Measurements from ENCODE around the gene BCAS1.

BCAS1 gene

GRCh38 chr20:54076259-54076658 is 5.9 kb upstream of the BCAS1 start:
- DNase-seq (ENCODE audit: low read depth): no peak

- DNase-seq (ENCODE audit: low read depth): no peak
Measured at GRCh38 chr20:54075322-54075721, 4.9 kb upstream of the BCAS1 start.

- no peak for DNase-seq (ENCODE audit: low read depth)
Measured at GRCh38 chr20:54074511-54074910, 4.1 kb upstream of the BCAS1 start.

- no peak for DNase-seq (ENCODE audit: low read depth)
Measured at GRCh38 chr20:54073288-54073687, 2.9 kb upstream of the BCAS1 start.

- no peak for DNase-seq (ENCODE audit: low read depth)
Measured at GRCh38 chr20:54069501-54069971, 858 bp downstream of the BCAS1 start.

GRCh38 chr20:54068966-54069365 is 1.4 kb downstream of the BCAS1 start:
- no peak for DNase-seq (ENCODE audit: low read depth)

- DNase-seq (ENCODE audit: low read depth): no peak
Measured at GRCh38 chr20:54068495-54068894, 1.9 kb downstream of the BCAS1 start.

- no peak for DNase-seq (ENCODE audit: low read depth)
Measured at GRCh38 chr20:54067606-54068174, 2.7 kb downstream of the BCAS1 start.

GRCh38 chr20:54065601-54066038 is 4.8 kb downstream of the BCAS1 start:
- no peak for DNase-seq (ENCODE audit: low read depth)

- no peak for DNase-seq (ENCODE audit: low read depth)
Measured at GRCh38 chr20:54064939-54065338, 5.5 kb downstream of the BCAS1 start.

GRCh38 chr20:54063992-54064676 is 6.3 kb downstream of the BCAS1 start:
- no peak for DNase-seq (ENCODE audit: low read depth)

- no peak for DNase-seq (ENCODE audit: low read depth)
Measured at GRCh38 chr20:54063580-54063979, 6.8 kb downstream of the BCAS1 start.

- DNase-seq (ENCODE audit: low read depth): no peak
Measured at GRCh38 chr20:54062812-54063280, 7.5 kb downstream of the BCAS1 start.

- DNase-seq (ENCODE audit: low read depth): no peak
Measured at GRCh38 chr20:54061101-54061881, 9.1 kb downstream of the BCAS1 start.

GRCh38 chr20:54059691-54060364 is 10.6 kb downstream of the BCAS1 start:
- no peak for DNase-seq (ENCODE audit: low read depth)

- no peak for DNase-seq (ENCODE audit: low read depth)
Measured at GRCh38 chr20:54058420-54059139, 11.8 kb downstream of the BCAS1 start.

- no peak for DNase-seq (ENCODE audit: low read depth)
Measured at GRCh38 chr20:54056762-54057639, 13.4 kb downstream of the BCAS1 start.

GRCh38 chr20:54054516-54054915 is 15.9 kb downstream of the BCAS1 start:
- DNase-seq (ENCODE audit: low read depth): no peak

GRCh38 chr20:54051068-54051467 is 19.3 kb downstream of the BCAS1 start:
- no peak for DNase-seq (ENCODE audit: low read depth)

- DNase-seq (ENCODE audit: low read depth): no peak
Measured at GRCh38 chr20:54048891-54049545, 21.4 kb downstream of the BCAS1 start.
